DND-41 (cell line): Measurements from ENCODE around the gene PIK3CG.

Experiments
- ATAC-seq: fragments of 200-7000 bp; cut with Tn5 transposase; 3 replicates; pipeline ENCODE4 v1.9.1; 2021; ENCODE audit warnings: low read depth; ENCODE audit not compliant: insufficient read depth
- DNase-seq: peaks from one replicate; pipeline ENCODE4 v3.0.0-alpha.2; 2020
- H2AFZ ChIP-seq: 2 replicates; pipeline ENCODE4 v1.6.0; 2012; ENCODE audit warnings: low read depth, low read length
- H3K27ac ChIP-seq: 2 replicates; pipeline ENCODE4 v1.5.1; 2012; ENCODE audit warnings: low read length, inconsistent platforms
- H3K27me3 ChIP-seq: fragments of 200-600 bp; sonication (generic); 2 replicates; pipeline ENCODE4 v1.6.0; 2012; ENCODE audit warnings: low read length, mild to moderate bottlenecking, inconsistent platforms; ENCODE audit not compliant: insufficient read depth, poor library complexity
- H3K36me3 ChIP-seq: 2 replicates; pipeline ENCODE4 v1.5.1; 2012; ENCODE audit warnings: low read length, inconsistent platforms; ENCODE audit not compliant: insufficient read depth
- H3K4me1 ChIP-seq: 2 replicates; pipeline ENCODE4 v1.5.1; 2012; ENCODE audit warnings: mild to moderate bottlenecking, low read length; ENCODE audit not compliant: insufficient read depth
- H3K4me2 ChIP-seq: 2 replicates; pipeline ENCODE4 v1.6.0; 2012; ENCODE audit warnings: mild to moderate bottlenecking, moderate library complexity, low read length, inconsistent platforms; ENCODE audit not compliant: insufficient read depth
- H3K4me3 ChIP-seq, 2 experiments: fragments of 200-600 bp in 1 of 2; shearing (Covaris generic) in 1 of 2; 2 replicates each; pipeline ENCODE4 v1.5.1; 2012 to 2016; ENCODE audit warnings: inconsistent platforms in 2 of 2, low read length in 2 of 2, mild to moderate bottlenecking in 2 of 2, low read depth in 1 of 2, moderate library complexity in 1 of 2
- H3K79me2 ChIP-seq: 2 replicates; pipeline ENCODE4 v1.6.0; 2012; ENCODE audit warnings: low read length, inconsistent platforms; ENCODE audit not compliant: insufficient read depth
- H3K9ac ChIP-seq: 2 replicates; pipeline ENCODE4 v1.6.0; 2012; ENCODE audit warnings: low read depth, mild to moderate bottlenecking, inconsistent platforms, low read length, moderate library complexity
- H3K9me3 ChIP-seq: 2 replicates; pipeline ENCODE4 v1.5.1; 2012; ENCODE audit warnings: low read length, moderate library complexity, mild to moderate bottlenecking, inconsistent platforms; ENCODE audit not compliant: insufficient read depth, severe bottlenecking
- H4K20me1 ChIP-seq: 2 replicates; pipeline ENCODE4 v1.6.0; 2012; ENCODE audit warnings: low read length; ENCODE audit not compliant: insufficient read depth
- CTCF ChIP-seq: IDR thresholded peaks from 2 replicates; pipeline ENCODE4 v1.5.1; 2012; ENCODE audit warnings: borderline replicate concordance, low read length, moderate library complexity, mild to moderate bottlenecking; ENCODE audit not compliant: poor library complexity, severe bottlenecking; ENCODE audit errors: extremely low read depth
- EZH2 ChIP-seq: IDR thresholded peaks from 3 replicates; pipeline ENCODE4 v1.6.1; 2012; ENCODE audit warnings: borderline replicate concordance, low read depth, mild to moderate bottlenecking, moderate library complexity, low read length, inconsistent platforms; ENCODE audit not compliant: severe bottlenecking

PIK3CG gene

GRCh38 chr7:106872763-106873162 lies 7.7 kb downstream of the PIK3CG start:
- no peaks in the 10 kb centered on the region for H3K27me3 ChIP-seq
- H2AFZ ChIP-seq, result no peak overlapping the region
- peaks cover 72% of the 10 kb centered on the region for H3K36me3 ChIP-seq
- no peak overlapping the region for H3K9ac ChIP-seq
- no peaks in the 10 kb centered on the region for H3K9me3 ChIP-seq
- ATAC-seq (no peak), DNase-seq (no peak)
- H3K79me2 ChIP-seq, result peaks cover 40% of the 10 kb centered on the region
- TF ChIP-seq CTCF, result no peak
- no peak for TF ChIP-seq EZH2
- H4K20me1 ChIP-seq, result no peaks in the 10 kb centered on the region
- no peak overlapping the region for H3K27ac ChIP-seq
- H3K4me2 ChIP-seq, result no peak overlapping the region; the same call in 1 of the 2 replicates
- H3K4me3 ChIP-seq, result no peak overlapping the region
- H3K4me1 ChIP-seq, result peaks cover 45% of the 10 kb centered on the region

- no peaks in the 10 kb centered on the region for H3K27me3 ChIP-seq
- no peak overlapping the region for H2AFZ ChIP-seq
- peaks cover 27% of the 10 kb centered on the region for H3K79me2 ChIP-seq
- no peak for ATAC-seq
- no peaks in the 10 kb centered on the region for H4K20me1 ChIP-seq
- H3K36me3 ChIP-seq, result peaks cover 70% of the 10 kb centered on the region
- H3K4me3 ChIP-seq, result no peak overlapping the region
- no peak for TF ChIP-seq CTCF
- no peak for TF ChIP-seq EZH2
- H3K4me2 ChIP-seq, result 0 out of 2 replicates have a peak overlapping the region, but pooled peaks have one; percentile 19
- H3K27ac ChIP-seq, result no peak overlapping the region
- no peak for DNase-seq
- H3K4me1 ChIP-seq, result peaks cover 32% of the 10 kb centered on the region
- no peak overlapping the region for H3K9ac ChIP-seq
- no peaks in the 10 kb centered on the region for H3K9me3 ChIP-seq
Observed at GRCh38 chr7:106874076-106874475, 9.0 kb downstream of the PIK3CG start.

- no peak overlapping the region for H3K27ac ChIP-seq
- H3K4me1 ChIP-seq, result peaks cover 18% of the 10 kb centered on the region
- H3K27me3 ChIP-seq, result no peaks in the 10 kb centered on the region
- no peak for TF ChIP-seq CTCF
- no peak overlapping the region for H3K9ac ChIP-seq
- no peak overlapping the region for H3K4me3 ChIP-seq
- DNase-seq (no peak), ATAC-seq (no peak)
- H3K9me3 ChIP-seq, result no peaks in the 10 kb centered on the region
- H3K79me2 ChIP-seq, result peaks cover 13% of the 10 kb centered on the region
- H4K20me1 ChIP-seq, result no peaks in the 10 kb centered on the region
- no peak overlapping the region for H2AFZ ChIP-seq
- H3K4me2 ChIP-seq, result no peak overlapping the region
- peaks cover 68% of the 10 kb centered on the region for H3K36me3 ChIP-seq
Observed at GRCh38 chr7:106875508-106875907, 10.4 kb downstream of the PIK3CG start.
